Panc1 (cell line): ENCODE measurements around the gene TXNDC11.

Experiments used
- CTCF ChIP-seq: fragments of 450-650 bp; IDR thresholded peaks from 2 replicates; pipeline ENCODE4 v1.5.1; 2017; ENCODE audit warnings: mild to moderate bottlenecking
- POLR2AphosphoS5 ChIP-seq: IDR thresholded peaks from 2 replicates; pipeline ENCODE4 v1.6.1; 2012; ENCODE audit warnings: mild to moderate bottlenecking, low read depth, low read length, moderate library complexity
- TCF7L2 ChIP-seq: IDR thresholded peaks from 2 replicates; pipeline ENCODE4 v1.6.1; 2011; ENCODE audit warnings: mild to moderate bottlenecking, low read depth, low read length, inconsistent platforms
- TF ChIP-seq, protein P1 (sequence below), 2 experiments: IDR thresholded peaks; 2 replicates each; pipeline ENCODE4 v1.6.1; 2011 to 2012; ENCODE audit warnings: low read depth in 2 of 2, control low read depth in 1 of 2, low read length in 1 of 2, mild to moderate bottlenecking in 1 of 2, moderate library complexity in 1 of 2; ENCODE audit not compliant: insufficient read depth in 1 of 2

DNA sequence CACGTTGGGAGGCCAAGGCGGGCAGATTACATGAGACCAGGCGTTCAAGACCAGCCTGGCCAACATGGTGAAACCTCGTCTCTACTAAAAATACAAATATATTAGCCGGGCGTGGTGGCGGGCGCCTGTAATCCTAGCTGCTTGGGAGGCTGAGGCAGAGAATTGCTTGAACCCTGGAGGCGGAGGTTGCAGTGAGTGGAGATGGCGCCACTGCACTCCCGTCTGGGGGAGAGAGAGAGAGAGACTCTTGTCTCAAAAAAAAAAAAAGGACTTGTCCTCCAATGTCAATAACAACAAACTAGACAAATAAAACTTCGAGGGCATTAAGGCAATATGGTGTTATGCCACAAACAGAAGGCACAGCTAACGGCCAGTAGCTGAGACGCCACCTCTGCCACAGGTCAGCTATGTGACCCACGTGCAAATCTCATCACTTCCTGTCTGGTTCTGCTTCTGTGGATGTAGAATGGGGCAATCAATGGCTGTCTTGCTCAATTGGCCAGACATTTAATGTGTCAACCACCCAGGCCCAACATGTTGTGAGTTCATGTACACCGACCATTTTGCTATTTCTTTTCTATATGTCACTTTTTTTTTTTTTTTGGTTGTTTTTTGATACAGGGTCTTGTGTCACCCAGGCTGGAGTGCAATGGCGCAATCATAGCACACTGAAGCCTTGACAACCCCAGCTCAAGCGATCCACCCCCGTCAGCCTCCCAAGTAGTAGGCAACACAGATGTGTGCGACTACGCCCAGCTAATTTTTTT is 834 bp upstream of the TXNDC11 start:
- TF ChIP-seq POLR2AphosphoS5 (no peak), CTCF (no peak), TCF7L2 (no peak)
- TF ChIP-seq, protein P1, sequence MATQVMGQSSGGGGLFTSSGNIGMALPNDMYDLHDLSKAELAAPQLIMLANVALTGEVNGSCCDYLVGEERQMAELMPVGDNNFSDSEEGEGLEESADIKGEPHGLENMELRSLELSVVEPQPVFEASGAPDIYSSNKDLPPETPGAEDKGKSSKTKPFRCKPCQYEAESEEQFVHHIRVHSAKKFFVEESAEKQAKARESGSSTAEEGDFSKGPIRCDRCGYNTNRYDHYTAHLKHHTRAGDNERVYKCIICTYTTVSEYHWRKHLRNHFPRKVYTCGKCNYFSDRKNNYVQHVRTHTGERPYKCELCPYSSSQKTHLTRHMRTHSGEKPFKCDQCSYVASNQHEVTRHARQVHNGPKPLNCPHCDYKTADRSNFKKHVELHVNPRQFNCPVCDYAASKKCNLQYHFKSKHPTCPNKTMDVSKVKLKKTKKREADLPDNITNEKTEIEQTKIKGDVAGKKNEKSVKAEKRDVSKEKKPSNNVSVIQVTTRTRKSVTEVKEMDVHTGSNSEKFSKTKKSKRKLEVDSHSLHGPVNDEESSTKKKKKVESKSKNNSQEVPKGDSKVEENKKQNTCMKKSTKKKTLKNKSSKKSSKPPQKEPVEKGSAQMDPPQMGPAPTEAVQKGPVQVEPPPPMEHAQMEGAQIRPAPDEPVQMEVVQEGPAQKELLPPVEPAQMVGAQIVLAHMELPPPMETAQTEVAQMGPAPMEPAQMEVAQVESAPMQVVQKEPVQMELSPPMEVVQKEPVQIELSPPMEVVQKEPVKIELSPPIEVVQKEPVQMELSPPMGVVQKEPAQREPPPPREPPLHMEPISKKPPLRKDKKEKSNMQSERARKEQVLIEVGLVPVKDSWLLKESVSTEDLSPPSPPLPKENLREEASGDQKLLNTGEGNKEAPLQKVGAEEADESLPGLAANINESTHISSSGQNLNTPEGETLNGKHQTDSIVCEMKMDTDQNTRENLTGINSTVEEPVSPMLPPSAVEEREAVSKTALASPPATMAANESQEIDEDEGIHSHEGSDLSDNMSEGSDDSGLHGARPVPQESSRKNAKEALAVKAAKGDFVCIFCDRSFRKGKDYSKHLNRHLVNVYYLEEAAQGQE (IDR thresholded peaks at IDR 0.05; ENCODE audit: insufficient read depth in 1 of 2, low read depth in 2 of 2, low read length in 1 of 2): no peak
